Panc1 (cell line): ENCODE data around the gene LCOR. TPM values are rescaled to one million over a fixed set of nuclear protein-coding genes. Genes with fewer than 3 reads are reported as not detected.

Experiments
- ATAC-seq: fragments of 200-7000 bp; cut with Tn5 transposase; 2 replicates; pipeline ENCODE4 v1.9.1; 2020; ENCODE audit warnings: mild to moderate bottlenecking, moderate library complexity
- BruUV-seq: library from RNA; stranded (reverse); fragments of 400-500 nt; replicated peaks from 2 replicates; lab custom pipeline; 2021; lab: Mats Ljungman, UMichigan
- CTCF ChIA-PET: fragments of 300-600 bp; sonication (Branson Sonifier 250); formaldehyde crosslinking; loops from one replicate; lab custom pipeline; 2022; ENCODE audit warnings: antibody characterized with exemption; lab: Charles Lee
- POLR2A ChIA-PET: fragments of 300-600 bp; sonication (Branson Sonifier 250); formaldehyde crosslinking; loops from one replicate; lab custom pipeline; 2022; ENCODE audit warnings: antibody characterized with exemption; lab: Charles Lee
- DNase-seq: peaks from one replicate; pipeline ENCODE4 v3.0.0-alpha.2; 2010; ENCODE audit warnings: low read depth, low spot score
- H3K27ac ChIP-seq: 2 replicates; pipeline ENCODE4 v1.5.1; 2011; ENCODE audit warnings: mild to moderate bottlenecking, low read length, inconsistent platforms
- H3K27me3 ChIP-seq: fragments of 200-500 bp; sonication (Bioruptor generic); 2 replicates; pipeline ENCODE4 v1.6.0; 2014; ENCODE audit warnings: low read length, inconsistent platforms; ENCODE audit not compliant: control insufficient read depth, insufficient read depth
- H3K36me3 ChIP-seq: fragments of 200-500 bp; sonication (Bioruptor generic); 2 replicates; pipeline ENCODE4 v1.5.1; 2014; ENCODE audit warnings: inconsistent platforms, mild to moderate bottlenecking, low read length, moderate library complexity; ENCODE audit not compliant: control insufficient read depth, insufficient read depth
- H3K4me1 ChIP-seq: 2 replicates; pipeline ENCODE4 v1.5.1; 2011; ENCODE audit warnings: inconsistent platforms, mild to moderate bottlenecking, low read length, moderate library complexity; ENCODE audit not compliant: control insufficient read depth, insufficient read depth
- H3K4me3 ChIP-seq, 2 experiments: 2 replicates each; pipeline ENCODE4 v1.5.1; 2011 to 2012; ENCODE audit warnings: low read depth in 2 of 2, low read length in 2 of 2, mild to moderate bottlenecking in 2 of 2, inconsistent platforms in 1 of 2, moderate library complexity in 1 of 2
- H3K9me3 ChIP-seq: fragments of 200-500 bp; sonication (Bioruptor generic); 2 replicates; pipeline ENCODE4 v1.5.1; 2014; ENCODE audit warnings: low read depth, mild to moderate bottlenecking, inconsistent platforms, low read length, moderate library complexity; ENCODE audit not compliant: control insufficient read depth, insufficient read depth
- CTCF ChIP-seq: fragments of 450-650 bp; IDR thresholded peaks from 2 replicates; pipeline ENCODE4 v1.5.1; 2017; ENCODE audit warnings: mild to moderate bottlenecking
- POLR2AphosphoS5 ChIP-seq: IDR thresholded peaks from 2 replicates; pipeline ENCODE4 v1.6.1; 2012; ENCODE audit warnings: mild to moderate bottlenecking, low read depth, low read length, moderate library complexity
- TCF7L2 ChIP-seq: IDR thresholded peaks from 2 replicates; pipeline ENCODE4 v1.6.1; 2011; ENCODE audit warnings: mild to moderate bottlenecking, low read depth, low read length, inconsistent platforms
- in situ Hi-C: cut with HindIII; loops from 2 replicates; pipeline ENCODE4 v1.10.0; 2016; ENCODE audit warnings: low sequenced_read_pairs, low pct_unique_long_range_greater_than_20kb
- intact Hi-C: fragments of 100-400 bp; cut with micrococcal nuclease; formaldehyde crosslinking; loops from one replicate; pipeline ENCODE4 v1.10.0; 2022; ENCODE audit not compliant: unreplicated experiment
- total RNA-seq: library from RNA; stranded (reverse); gene quantifications from one replicate; pipeline ENCODE4 v1.2.1, GENCODE V29; 2021; ENCODE audit not compliant: unreplicated experiment
- TF ChIP-seq, protein P1 (sequence below), 2 experiments: IDR thresholded peaks; 2 replicates each; pipeline ENCODE4 v1.6.1; 2011 to 2012; ENCODE audit warnings: low read depth in 2 of 2, control low read depth in 1 of 2, low read length in 1 of 2, mild to moderate bottlenecking in 1 of 2, moderate library complexity in 1 of 2; ENCODE audit not compliant: insufficient read depth in 1 of 2

Gene LCOR
- total RNA-seq, 1 experiment from 2014 or later = 58.0 TPM

DNA sequence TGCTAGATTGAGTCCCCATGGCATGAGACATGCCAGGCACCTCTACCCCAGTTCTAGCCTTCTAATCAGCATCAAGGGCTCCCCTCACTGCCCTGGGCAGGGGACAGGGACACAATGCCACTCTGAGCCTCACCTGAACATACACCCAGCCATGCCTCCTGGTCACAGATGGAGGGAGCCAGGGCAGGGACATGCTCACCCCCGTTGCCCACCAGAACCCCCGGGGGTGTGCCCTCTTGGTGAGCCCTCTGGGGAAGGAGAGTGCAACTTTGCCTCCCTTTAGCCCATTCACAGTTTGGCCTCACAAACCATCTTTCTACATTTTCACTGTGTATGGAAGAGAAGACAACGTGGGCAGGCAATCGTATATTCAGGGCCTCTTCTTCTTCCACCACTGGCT is 167.2 kb downstream of the LCOR start:
- DNase-seq = no peak
- Histone ChIP-seq H3K36me3 (no peaks in the 10 kb centered on the region), H3K4me3 (no peak overlapping the region), H3K4me1 (no peaks in the 10 kb centered on the region), H3K9me3 (no peaks in the 10 kb centered on the region), H3K27me3 (no peaks in the 10 kb centered on the region), H3K27ac (no peak overlapping the region)
- BruUV-seq = no TSS peak
- no peak for ATAC-seq
- TF ChIP-seq TCF7L2 (no peak), POLR2AphosphoS5 (no peak), CTCF (no peak)
- TF ChIP-seq, protein P1, sequence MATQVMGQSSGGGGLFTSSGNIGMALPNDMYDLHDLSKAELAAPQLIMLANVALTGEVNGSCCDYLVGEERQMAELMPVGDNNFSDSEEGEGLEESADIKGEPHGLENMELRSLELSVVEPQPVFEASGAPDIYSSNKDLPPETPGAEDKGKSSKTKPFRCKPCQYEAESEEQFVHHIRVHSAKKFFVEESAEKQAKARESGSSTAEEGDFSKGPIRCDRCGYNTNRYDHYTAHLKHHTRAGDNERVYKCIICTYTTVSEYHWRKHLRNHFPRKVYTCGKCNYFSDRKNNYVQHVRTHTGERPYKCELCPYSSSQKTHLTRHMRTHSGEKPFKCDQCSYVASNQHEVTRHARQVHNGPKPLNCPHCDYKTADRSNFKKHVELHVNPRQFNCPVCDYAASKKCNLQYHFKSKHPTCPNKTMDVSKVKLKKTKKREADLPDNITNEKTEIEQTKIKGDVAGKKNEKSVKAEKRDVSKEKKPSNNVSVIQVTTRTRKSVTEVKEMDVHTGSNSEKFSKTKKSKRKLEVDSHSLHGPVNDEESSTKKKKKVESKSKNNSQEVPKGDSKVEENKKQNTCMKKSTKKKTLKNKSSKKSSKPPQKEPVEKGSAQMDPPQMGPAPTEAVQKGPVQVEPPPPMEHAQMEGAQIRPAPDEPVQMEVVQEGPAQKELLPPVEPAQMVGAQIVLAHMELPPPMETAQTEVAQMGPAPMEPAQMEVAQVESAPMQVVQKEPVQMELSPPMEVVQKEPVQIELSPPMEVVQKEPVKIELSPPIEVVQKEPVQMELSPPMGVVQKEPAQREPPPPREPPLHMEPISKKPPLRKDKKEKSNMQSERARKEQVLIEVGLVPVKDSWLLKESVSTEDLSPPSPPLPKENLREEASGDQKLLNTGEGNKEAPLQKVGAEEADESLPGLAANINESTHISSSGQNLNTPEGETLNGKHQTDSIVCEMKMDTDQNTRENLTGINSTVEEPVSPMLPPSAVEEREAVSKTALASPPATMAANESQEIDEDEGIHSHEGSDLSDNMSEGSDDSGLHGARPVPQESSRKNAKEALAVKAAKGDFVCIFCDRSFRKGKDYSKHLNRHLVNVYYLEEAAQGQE (IDR thresholded peaks at IDR 0.05; ENCODE audit: insufficient read depth in 1 of 2, low read depth in 2 of 2, low read length in 1 of 2) = no peak
- POLR2A ChIA-PET = no interaction called here
- in situ Hi-C loops = no loop called here
- CTCF ChIA-PET = no interaction called here
- intact Hi-C loops = no loop called here

DNA sequence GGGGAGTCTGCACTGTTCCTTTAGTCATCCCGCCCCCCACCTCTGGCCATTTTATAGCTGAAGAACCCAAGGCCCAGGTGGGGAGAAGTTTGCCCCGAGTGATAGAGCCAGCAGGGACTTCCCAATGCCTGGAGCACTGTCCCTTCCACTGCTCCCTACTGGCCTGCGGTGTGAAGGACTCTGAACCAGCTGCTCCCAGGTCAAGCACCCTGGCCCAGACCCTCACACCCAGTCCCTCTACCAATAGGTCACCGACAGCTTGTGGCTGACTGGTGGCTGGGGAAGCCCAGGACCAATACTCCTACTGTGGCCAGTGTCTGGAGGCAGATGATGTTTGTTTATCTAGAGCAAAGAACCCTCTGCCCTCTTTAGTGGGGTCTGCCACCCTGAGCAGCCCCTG is 167.9 kb downstream of the LCOR start:
- no peak for ATAC-seq

More for the DNA sequence above, 167.9 kb downstream of the LCOR start:
- ChIA-PET POLR2A (no interaction called here), CTCF (no interaction called here)
- H3K4me1 ChIP-seq = no peaks in the 10 kb centered on the region
- no peak overlapping the region for H3K27ac ChIP-seq
- no peak overlapping the region for H3K4me3 ChIP-seq
- H3K27me3 ChIP-seq = no peaks in the 10 kb centered on the region
- TF ChIP-seq, protein P1 (IDR thresholded peaks at IDR 0.05; ENCODE audit: insufficient read depth in 1 of 2, low read depth in 2 of 2, low read length in 1 of 2) = no peak
- H3K9me3 ChIP-seq = no peaks in the 10 kb centered on the region
- H3K36me3 ChIP-seq = no peaks in the 10 kb centered on the region
- intact Hi-C loops = no loop called here
- no peak for DNase-seq
- BruUV-seq = no TSS peak
- in situ Hi-C loops = no loop called here
